A549 (cell line): ENCODE measurements around the gene CNKSR3. TPM values are rescaled to one million over a fixed set of nuclear protein-coding genes. Genes with fewer than 3 reads are reported as not detected.

ENCODE experiments used
- ATAC-seq, 2 experiments: fragments of 200-7000 bp in 1 of 2; fragments of >200 bp in 1 of 2; cut with Nextera tagmentation in 1 of 2; cut with Tn5 transposase in 1 of 2; 3 replicates each; pipeline versions ENCODE4 v1.8.0 to v1.9.1; 2018 to 2020; ENCODE audit warnings: mild to moderate bottlenecking in 1 of 2, moderate library complexity in 1 of 2
- CTCF ChIA-PET: fragments of 300-600 bp; sonication (Branson Sonifier 250); formaldehyde crosslinking; extraction: SDS; loops from one replicate; lab custom pipeline; 2021; ENCODE audit warnings: antibody characterized with exemption, inconsistent platforms; lab: Yijun Ruan, JAX
- POLR2A ChIA-PET: fragments of 350-600 bp; formaldehyde crosslinking; extraction: SDS; loops from one replicate; lab custom pipeline; 2021; ENCODE audit warnings: antibody characterized with exemption, inconsistent platforms; lab: Yijun Ruan, JAX
- DNase-seq, 2 experiments: peaks; one replicate each; pipeline versions ENCODE4 v3.0.0 to v3.0.0-alpha.2; 2011 to 2016; ENCODE audit warnings: low read depth in 1 of 2, low spot score in 1 of 2
- FAIRE-seq: peaks from 2 replicates; lab custom pipeline; 2011; peaks lifted over from hg19 to GRCh38; lab: Jason Lieb, UNC
- H3K27ac ChIP-seq, 2 experiments: fragments of >200 bp; sonication (Bioruptor Twin); formaldehyde crosslinking; 3 replicates each; pipeline ENCODE4 v1.5.1; 2016 to 2017
- H3K4me1 ChIP-seq: fragments of >200 bp; sonication (Bioruptor Twin); formaldehyde crosslinking; 3 replicates; pipeline ENCODE4 v1.6.1; 2016
- H3K4me2 ChIP-seq: fragments of >200 bp; sonication (Bioruptor Twin); formaldehyde crosslinking; 3 replicates; pipeline ENCODE4 v1.6.1; 2016
- H3K4me3 ChIP-seq: fragments of >200 bp; sonication (Bioruptor Twin); formaldehyde crosslinking; 3 replicates; pipeline ENCODE4 v1.5.1; 2016
- H3K9me3 ChIP-seq: fragments of >200 bp; sonication (Bioruptor Twin); formaldehyde crosslinking; 3 replicates; pipeline ENCODE4 v1.6.1; 2016
- BCL3 ChIP-seq: fragments of >200 bp; sonication (Bioruptor Twin); formaldehyde crosslinking; IDR thresholded peaks from 3 replicates; pipeline ENCODE4 v1.6.1; 2016
- BHLHE40 ChIP-seq: IDR thresholded peaks from 2 replicates; pipeline ENCODE4 v1.6.1; 2012; ENCODE audit warnings: low read depth, low read length, inconsistent platforms
- CEBPB ChIP-seq, 2 experiments: fragments of >200 bp in 1 of 2; sonication (Bioruptor Twin) in 1 of 2; formaldehyde crosslinking in 1 of 2; IDR thresholded peaks; 2 replicates each; pipeline ENCODE4 v1.6.1; 2012 to 2016
- CHD2 ChIP-seq: fragments of 150-350 bp; IDR thresholded peaks from 2 replicates; pipeline ENCODE4 v1.6.1; 2014; ENCODE audit warnings: low read length; ENCODE audit not compliant: partially characterized antibody
- CHD4 ChIP-seq: fragments of 200-600 bp; sonication (generic); IDR thresholded peaks from 2 replicates; pipeline ENCODE4 v1.6.1; 2016; ENCODE audit warnings: antibody characterized with exemption, mild to moderate bottlenecking, borderline replicate concordance
- ELK1 ChIP-seq: fragments of 150-350 bp; IDR thresholded peaks from 2 replicates; pipeline ENCODE4 v1.6.1; 2014; ENCODE audit warnings: low read depth, mild to moderate bottlenecking, low read length
- HOXB5 ChIP-seq: fragments of 250-450 bp; sonication (Bioruptor Pico); IDR thresholded peaks from 2 replicates; pipeline ENCODE4 v1.5.0; 2020; ENCODE audit warnings: mild to moderate bottlenecking, moderate library complexity
- JUN ChIP-seq, 2 experiments: fragments of >200 bp; sonication (Bioruptor Twin); formaldehyde crosslinking; IDR thresholded peaks; 2 replicates in 1 of 2; 3 replicates in 1 of 2; pipeline ENCODE4 v1.6.1; 2016 to 2017
- KDM5A ChIP-seq: fragments of 200-600 bp; sonication (generic); IDR thresholded peaks from 2 replicates; pipeline ENCODE4 v1.6.1; 2016; ENCODE audit warnings: antibody characterized with exemption, mild to moderate bottlenecking
- NFE2L2 ChIP-seq: fragments of 150-350 bp; conservative IDR thresholded peaks from 2 replicates; pipeline ENCODE4 v1.6.1; 2014; ENCODE audit warnings: low read length
- NPAS2 ChIP-seq: fragments of 250-450 bp; sonication (Bioruptor Pico); IDR thresholded peaks from 2 replicates; pipeline ENCODE4 v1.8.0; 2022; ENCODE audit warnings: mild to moderate bottlenecking, moderate library complexity, borderline replicate concordance
- NR3C1 ChIP-seq: fragments of >200 bp; sonication (Bioruptor Twin); formaldehyde crosslinking; IDR thresholded peaks from 3 replicates; pipeline ENCODE4 v1.6.1; 2017
- PBX3 ChIP-seq: IDR thresholded peaks from 2 replicates; pipeline ENCODE4 v1.6.1; 2012
- PHF8 ChIP-seq: fragments of 200-600 bp; sonication (generic); IDR thresholded peaks from 2 replicates; pipeline ENCODE4 v1.6.1; 2016; ENCODE audit warnings: low read depth, mild to moderate bottlenecking, antibody characterized with exemption, moderate library complexity, borderline replicate concordance
- RAD21 ChIP-seq, 2 experiments: fragments of >200 bp in 1 of 2; sonication (Bioruptor Twin) in 1 of 2; formaldehyde crosslinking in 1 of 2; IDR thresholded peaks in 1 of 2; conservative IDR thresholded peaks in 1 of 2; 2 replicates in 1 of 2; 3 replicates in 1 of 2; pipeline ENCODE4 v1.6.1; 2012 to 2018; ENCODE audit warnings: inconsistent platforms in 1 of 2
- RARB ChIP-seq: fragments of 250-450 bp; sonication (Bioruptor Pico); IDR thresholded peaks from 2 replicates; pipeline ENCODE4 v1.8.0; 2021; ENCODE audit warnings: mild to moderate bottlenecking, moderate library complexity
- SREBF2 ChIP-seq: fragments of 450-650 bp; IDR thresholded peaks from 2 replicates; pipeline ENCODE4 v1.6.1; 2014; ENCODE audit warnings: mild to moderate bottlenecking, moderate library complexity
- USF2 ChIP-seq: fragments of 450-650 bp; IDR thresholded peaks from 2 replicates; pipeline ENCODE4 v1.6.1; 2014; ENCODE audit warnings: antibody characterized with exemption
- ZFP36 ChIP-seq: fragments of 450-650 bp; IDR thresholded peaks from 2 replicates; pipeline ENCODE4 v1.6.1; 2014; ENCODE audit warnings: borderline replicate concordance; ENCODE audit not compliant: partially characterized antibody
- ZSCAN20 ChIP-seq: fragments of 250-450 bp; sonication (Bioruptor Pico); IDR thresholded peaks from 2 replicates; pipeline ENCODE4 v1.8.0; 2022; ENCODE audit warnings: mild to moderate bottlenecking, moderate library complexity
- WGBS: methylation state at CpG from one replicate; pipeline ENCODE4 v1.1.6; 2017; ENCODE audit errors: missing lambda C conversion rate; 5-methylcytosine and 5-hydroxymethylcytosine counted together
- polyA plus RNA-seq, 4 experiments: library from polyadenylated mRNA; depleted of rRNA in 3 of 4; stranded (reverse); fragments of >200 nt; fragmentation: RNase III in 1 of 4; extraction: RNeasy Plus Mini Kit Qiagen cat#74134 plus additional on column Dnase treatment in 1 of 4; gene quantifications; 2 replicates in 3 of 4; 3 replicates in 1 of 4; pipeline ENCODE4 v1.2.3, GENCODE V29; 2011 to 2017
- TF ChIP-seq, protein P1 (sequence below): fragments of >200 bp; sonication (Bioruptor Twin); formaldehyde crosslinking; IDR thresholded peaks from 3 replicates; pipeline ENCODE4 v1.5.1; 2016

Gene CNKSR3
- polyA plus RNA-seq, 2 of the 4 experiments (the other 2 are of a cell fraction), result 2.9 to 3.5 TPM

DNA sequence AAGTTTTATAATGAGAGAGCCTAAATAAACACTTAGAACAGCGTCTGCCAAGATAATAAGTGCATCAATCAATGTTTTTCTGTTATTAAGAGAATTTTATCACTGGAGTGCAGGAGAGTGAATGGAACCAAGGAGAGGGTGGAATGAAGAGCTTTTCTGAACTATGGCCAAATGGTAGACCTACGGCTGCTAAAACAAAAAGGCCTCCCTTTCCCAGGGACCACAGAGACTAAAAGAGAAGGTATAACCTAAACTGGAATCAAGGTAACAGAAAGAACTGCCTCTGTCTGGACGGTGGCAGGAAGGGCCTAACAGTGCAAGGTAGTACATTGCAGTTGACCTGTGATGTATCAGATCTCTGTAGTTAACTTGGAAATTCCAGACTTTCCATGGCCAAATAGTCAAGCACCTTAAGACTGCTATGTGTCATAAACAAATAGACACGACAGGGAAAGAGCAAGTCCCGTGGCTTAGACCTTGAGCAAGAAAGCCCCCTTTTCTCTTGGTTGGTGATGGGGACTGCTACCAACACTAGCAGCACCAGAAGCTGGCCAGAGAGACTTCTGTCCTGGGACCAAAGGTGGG lies 5.5 kb downstream of the CNKSR3 start:
- CTCF ChIA-PET, result no interaction called here
- 89% methylated on average over 5 of the region's 5 CpGs for WGBS

GRCh38 chr6:154504102-154504501 lies 6.4 kb downstream of the CNKSR3 start:
- Histone ChIP-seq H3K4me3 (no peak overlapping the region), H3K4me2 (no peak overlapping the region), H3K9me3 (no peaks in the 10 kb centered on the region), H3K4me1 (peaks cover 10% of the 10 kb centered on the region), H3K27ac (no peak overlapping the region)
- ChIA-PET CTCF (no interaction called here), POLR2A (no interaction called here)
- DNase-seq (no peak), FAIRE-seq (no peak), ATAC-seq (no peak)
- TF ChIP-seq, protein P1, sequence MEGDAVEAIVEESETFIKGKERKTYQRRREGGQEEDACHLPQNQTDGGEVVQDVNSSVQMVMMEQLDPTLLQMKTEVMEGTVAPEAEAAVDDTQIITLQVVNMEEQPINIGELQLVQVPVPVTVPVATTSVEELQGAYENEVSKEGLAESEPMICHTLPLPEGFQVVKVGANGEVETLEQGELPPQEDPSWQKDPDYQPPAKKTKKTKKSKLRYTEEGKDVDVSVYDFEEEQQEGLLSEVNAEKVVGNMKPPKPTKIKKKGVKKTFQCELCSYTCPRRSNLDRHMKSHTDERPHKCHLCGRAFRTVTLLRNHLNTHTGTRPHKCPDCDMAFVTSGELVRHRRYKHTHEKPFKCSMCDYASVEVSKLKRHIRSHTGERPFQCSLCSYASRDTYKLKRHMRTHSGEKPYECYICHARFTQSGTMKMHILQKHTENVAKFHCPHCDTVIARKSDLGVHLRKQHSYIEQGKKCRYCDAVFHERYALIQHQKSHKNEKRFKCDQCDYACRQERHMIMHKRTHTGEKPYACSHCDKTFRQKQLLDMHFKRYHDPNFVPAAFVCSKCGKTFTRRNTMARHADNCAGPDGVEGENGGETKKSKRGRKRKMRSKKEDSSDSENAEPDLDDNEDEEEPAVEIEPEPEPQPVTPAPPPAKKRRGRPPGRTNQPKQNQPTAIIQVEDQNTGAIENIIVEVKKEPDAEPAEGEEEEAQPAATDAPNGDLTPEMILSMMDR, result no peak
- TF ChIP-seq PHF8, result no peak
- no peak for TF ChIP-seq BCL3
- TF ChIP-seq ELK1, result no peak
- TF ChIP-seq ZSCAN20 (CRISPR knock-in tag), result no peak
- no peak for TF ChIP-seq PBX3
- WGBS, result 87% methylated on average over 4 of the region's 4 CpGs

More for the DNA sequence above, 5.5 kb downstream of the CNKSR3 start:
- H3K4me3 ChIP-seq, result no peak overlapping the region
- no peak for TF ChIP-seq USF2
- no peak for TF ChIP-seq NFE2L2
- no peak for TF ChIP-seq RARB
- TF ChIP-seq, protein P1, result no peak
- no peak for TF ChIP-seq NR3C1
- TF ChIP-seq NPAS2 (CRISPR knock-in tag), result no peak
- TF ChIP-seq ZFP36, result no peak
- TF ChIP-seq ZSCAN20 (CRISPR knock-in tag), result no peak
- TF ChIP-seq CHD2, result no peak
- no peak for TF ChIP-seq KDM5A
- no peak for TF ChIP-seq SREBF2
- no peak for TF ChIP-seq HOXB5
- no peak for TF ChIP-seq BHLHE40
- no peak for TF ChIP-seq CHD4
- TF ChIP-seq RAD21 (conservative IDR thresholded peaks at IDR 0.05 in 1 of 2, IDR thresholded peaks at IDR 0.05 in 1 of 2), result no peak
- TF ChIP-seq CEBPB (IDR thresholded peaks at IDR 0.05), result no peak
- no peak for TF ChIP-seq JUN (IDR thresholded peaks at IDR 0.05)
- POLR2A ChIA-PET, result no interaction called here
- no peaks in the 10 kb centered on the region for H3K9me3 ChIP-seq
- ATAC-seq, result no peak
- no peak overlapping the region for H3K4me2 ChIP-seq
- H3K27ac ChIP-seq, result no peak overlapping the region
- no peak for FAIRE-seq
- DNase-seq, result no peak
- H3K4me1 ChIP-seq, result peaks cover 10% of the 10 kb centered on the region
